HG03558 (cell line): ENCODE measurements around the gene IRF7.
"Not testable (repeated sequence)": the region's sequence is repeated elsewhere in the genome, so short reads cannot be mapped to it uniquely, and the experiment has no call there.

Source experiments
- ATAC-seq: cut with Tn5 transposase; IDR thresholded peaks from one replicate; pipeline ENCODE4 v1.9.1; 2021; ENCODE audit warnings: moderate number of reproducible peaks; ENCODE audit not compliant: unreplicated experiment; ENCODE audit errors: extremely low read depth

The IRF7 gene

DNA sequence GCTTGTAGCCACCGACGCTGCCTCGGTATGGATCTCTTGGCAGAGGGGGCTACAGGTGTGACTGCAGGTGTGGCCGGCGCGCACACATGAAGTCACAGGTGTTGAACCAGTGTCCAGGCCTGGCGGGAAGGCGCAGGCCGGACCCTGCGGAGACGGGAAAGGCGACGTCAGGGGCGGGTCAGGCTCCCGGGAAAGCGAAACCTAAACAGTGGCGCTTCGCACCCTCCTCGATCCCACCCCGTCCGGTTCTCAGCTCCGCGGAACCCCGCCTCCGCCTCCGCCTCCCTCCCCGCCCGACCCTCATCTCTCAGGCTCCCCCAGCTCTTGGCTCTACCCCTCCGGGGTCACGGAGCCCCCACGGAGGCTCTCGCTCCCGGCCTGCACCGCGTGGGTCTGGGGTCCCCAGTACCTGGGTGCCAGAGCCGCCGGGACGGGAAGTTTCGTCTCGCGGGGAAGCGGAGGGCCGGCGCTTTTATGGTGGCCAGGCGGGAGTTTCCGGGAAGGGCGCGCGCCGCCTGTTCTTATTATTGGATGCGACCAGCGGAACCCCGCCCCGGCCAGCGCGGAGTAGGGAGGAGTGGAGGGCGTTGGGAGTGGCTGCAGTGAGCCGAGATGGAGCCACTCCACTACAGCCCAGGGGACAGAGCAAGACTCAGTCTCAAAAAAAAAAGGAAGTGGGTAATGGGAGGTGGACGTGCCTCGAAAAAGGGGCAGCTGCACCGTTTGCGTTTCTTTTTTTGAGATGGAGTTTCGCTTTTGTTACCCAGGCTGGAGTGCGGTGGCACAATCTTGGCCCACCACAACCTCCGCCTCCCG lies at the start of gene IRF7:
Gene IRF7, minus strand, starts transcription at position 447 of the 816 bp plus-strand sequence. CDS start 586 bp downstream, outside the sequence.
- peak; percentile 53 for ATAC-seq

DNA sequence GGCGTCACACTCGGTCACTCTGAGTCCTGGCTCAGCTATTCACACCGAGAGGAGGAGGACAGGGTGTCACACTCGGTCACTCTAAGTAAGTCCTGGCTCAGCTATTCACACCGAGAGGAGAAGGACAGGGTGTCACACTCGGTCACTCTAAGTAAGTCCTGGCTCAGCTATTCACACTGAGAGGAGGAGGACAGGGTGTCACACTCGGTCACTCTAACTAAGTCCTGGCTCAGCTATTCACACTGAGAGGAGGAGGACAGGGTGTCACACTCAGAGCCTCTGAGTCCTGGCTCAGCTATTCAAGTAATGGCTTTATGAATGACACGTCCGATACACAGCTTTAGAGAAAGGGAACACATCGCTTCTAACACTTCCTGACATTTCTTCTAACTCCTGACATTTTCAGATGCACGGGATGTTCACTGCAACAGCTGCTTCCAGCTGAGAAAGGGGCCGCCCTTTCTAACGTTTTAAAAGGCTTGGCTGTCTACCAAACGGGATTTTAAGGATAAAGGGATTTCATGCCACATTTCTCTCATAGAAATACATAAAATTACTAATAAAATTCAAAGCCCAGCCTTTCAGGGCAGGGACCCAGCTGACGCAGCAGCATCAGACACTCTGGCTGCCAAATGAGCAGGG lies 49.4 kb upstream of the IRF7 start:
- ATAC-seq = no peak

- no peak for ATAC-seq
Measured at GRCh38 chr11:662689-663274, 47.0 kb upstream of the IRF7 start.

DNA sequence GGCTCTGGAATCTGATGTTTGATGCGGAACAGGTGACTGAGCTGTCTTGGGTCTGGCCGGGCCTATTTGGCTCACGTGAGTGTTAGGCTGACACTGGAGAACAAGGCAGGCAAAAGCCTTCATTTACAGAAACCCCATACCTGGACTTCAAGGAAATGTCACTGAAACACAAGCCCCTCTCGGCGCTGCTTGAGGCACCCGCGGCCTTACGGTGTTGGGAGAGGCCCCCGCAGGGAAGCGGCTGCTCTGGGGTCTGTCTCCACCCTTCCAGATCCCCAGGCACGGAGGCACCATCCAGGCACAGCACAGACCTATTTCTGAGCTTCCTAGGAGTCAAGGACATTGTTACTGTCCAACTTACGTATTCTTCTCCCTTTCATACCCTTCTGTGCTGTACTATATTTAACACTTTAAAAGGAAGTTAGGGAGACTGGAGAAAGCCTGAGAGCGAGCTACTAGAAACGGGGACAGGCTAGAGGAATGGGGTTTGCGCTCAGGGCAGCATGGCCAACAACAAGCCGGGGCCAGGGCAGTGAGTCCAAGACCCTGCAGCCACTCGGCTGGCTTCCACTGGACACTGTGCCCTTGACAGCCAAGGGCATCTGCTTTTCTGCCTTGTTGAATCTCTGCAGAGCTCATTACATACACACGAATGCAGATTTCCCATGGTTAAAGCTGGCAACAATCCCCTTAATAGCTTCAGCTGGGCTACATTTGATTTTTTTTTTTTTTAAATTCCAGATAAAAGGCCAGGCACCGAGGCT lies 45.1 kb upstream of the IRF7 start:
- ATAC-seq = no peak

DNA sequence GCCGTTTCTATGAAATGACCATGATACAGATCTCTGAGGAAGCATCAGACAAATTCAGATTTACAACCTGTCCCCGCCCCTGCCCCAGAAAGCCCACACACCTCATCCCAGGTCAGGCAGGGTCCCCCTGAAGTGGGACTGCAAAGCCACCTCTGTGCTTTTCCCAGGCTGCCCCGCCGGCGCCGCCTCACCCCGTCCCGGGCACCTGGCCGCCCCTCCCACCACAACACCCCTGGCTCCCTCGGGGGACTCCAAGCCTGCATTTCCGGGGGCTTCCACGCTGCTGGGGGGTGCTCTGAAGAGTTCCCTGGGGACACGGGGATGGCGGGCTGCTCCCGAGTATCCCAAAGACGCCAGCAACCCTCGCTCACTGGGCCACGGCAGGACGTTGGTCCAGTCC lies 44.5 kb upstream of the IRF7 start:
- ATAC-seq = no peak

- no peak for ATAC-seq
Measured at GRCh38 chr11:659532-660085, 43.9 kb upstream of the IRF7 start.

GRCh38 chr11:657691-658126 lies 42.0 kb upstream of the IRF7 start:
- ATAC-seq = no peak

DNA sequence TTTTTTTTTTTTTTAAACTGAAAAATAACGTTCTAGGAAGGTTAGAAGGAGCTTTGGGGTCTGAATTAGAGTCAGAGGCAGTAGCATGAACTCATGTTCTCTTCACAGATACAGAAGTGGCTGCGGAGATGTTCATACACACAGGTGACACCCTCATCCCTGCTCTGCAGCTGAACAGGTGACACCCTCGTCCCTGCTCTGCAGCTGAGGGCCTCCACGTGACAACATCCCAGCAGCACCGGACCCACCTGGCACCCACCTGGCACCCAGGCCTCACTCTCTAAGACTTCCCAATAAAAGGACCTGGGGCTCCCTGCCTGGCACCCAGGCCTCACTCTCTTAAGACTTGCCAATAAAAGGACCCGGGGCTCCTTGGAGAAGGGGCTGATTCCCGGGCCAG lies 41.1 kb upstream of the IRF7 start:
- ATAC-seq = no peak

- no peak for ATAC-seq
Measured at GRCh38 chr11:656426-656825, 40.7 kb upstream of the IRF7 start.

DNA sequence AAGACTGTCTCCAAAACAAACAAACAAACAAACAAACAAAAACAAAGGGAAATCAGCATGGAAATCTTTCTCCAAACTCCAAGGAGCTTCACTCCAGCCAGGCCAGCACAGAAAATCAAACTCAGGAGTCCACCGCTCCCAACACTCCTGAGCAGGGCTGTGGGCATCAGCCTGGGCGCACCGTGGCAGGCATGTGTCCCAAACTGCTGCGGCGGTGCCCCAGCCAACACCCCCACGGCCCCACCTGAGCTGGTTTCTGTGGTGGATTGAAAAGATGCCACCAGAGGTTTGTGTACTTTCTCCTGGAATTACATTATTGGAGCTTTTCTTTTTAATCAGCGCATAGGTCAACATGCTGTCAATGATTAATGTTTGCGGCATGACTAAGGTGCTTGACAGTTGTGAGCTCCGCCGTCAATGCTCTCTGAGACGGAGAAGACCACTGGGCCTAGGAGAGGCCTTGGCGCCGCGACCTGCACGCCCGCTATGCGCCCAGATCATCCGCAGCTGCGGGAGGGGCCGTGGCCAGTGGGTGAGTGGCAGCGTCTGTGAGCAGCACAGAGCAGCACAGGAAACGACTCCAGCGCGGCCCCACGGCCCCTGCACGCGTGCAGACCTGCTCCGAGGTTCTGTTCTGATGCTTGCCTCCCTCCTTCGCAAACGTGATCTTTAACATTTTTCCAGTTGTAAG lies 39.4 kb upstream of the IRF7 start:
- ATAC-seq = no peak

- not testable (repeated sequence) for ATAC-seq
Measured at GRCh38 chr11:654444-654843, 38.7 kb upstream of the IRF7 start.

DNA sequence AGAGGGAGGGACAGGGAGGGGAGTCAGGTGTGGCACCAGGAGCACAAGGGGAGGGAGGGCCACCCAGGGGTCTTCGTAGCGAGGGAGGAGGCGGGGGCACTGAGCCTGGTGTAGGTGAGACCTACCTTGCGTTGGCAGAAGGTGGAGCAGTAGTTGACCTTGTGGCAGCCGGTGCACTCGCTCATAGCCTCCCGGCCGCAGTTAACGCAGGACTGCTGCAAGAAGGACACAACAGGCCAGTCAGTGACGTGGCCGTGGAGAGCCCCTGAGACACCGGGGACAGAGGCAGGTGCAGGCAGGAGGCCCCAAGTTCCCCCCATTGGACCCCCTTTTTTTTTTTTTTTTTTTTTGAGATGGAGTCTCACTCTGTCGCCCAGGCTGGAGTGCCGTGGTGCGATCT lies 38.1 kb upstream of the IRF7 start:
- ATAC-seq = no peak

- ATAC-seq = not testable (repeated sequence)
Measured at GRCh38 chr11:653136-653535, 37.4 kb upstream of the IRF7 start.

DNA sequence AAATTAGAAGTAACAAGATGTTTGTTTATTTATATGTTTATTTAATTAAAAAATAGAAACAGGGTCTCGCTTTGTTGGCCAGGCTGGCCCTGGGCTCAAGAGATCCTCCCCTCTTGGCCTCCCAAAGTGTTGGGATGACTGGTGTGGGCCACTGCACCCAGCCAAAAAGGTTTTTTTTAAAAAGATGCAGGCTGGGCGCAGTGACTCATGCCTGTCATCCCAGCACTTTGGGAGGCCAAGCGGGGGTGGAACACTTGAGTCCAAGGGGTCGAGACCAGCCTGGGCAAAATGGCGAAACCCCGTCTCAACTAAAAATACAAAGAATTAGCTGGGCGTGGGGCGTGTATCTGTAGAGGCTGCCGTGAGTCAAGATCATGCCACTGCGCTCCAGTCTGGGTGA lies 34.7 kb upstream of the IRF7 start:
- no peak for ATAC-seq

DNA sequence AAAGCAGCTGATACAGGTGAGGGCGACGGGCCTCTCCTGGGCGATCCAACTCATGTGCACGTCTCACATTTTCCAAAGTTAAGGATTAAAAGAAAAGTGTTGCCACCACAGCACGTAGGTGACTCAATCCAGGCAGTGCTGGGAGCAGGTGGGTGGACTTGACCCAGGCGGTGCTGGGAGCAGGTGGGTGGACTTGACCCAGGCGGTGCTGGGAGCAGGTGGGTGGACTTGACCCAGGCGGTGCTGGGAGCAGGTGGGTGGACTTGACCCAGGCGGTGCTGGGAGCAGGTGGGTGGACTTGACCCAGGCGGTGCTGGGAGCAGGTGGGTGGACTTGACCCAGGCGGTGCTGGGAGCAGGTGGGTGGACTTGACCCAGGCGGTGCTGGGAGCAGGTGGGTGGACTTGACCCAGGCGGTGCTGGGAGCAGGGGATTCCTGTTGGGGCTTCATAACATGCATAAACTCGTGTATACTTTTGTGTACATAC lies 32.0 kb upstream of the IRF7 start:
- not testable (repeated sequence) for ATAC-seq

DNA sequence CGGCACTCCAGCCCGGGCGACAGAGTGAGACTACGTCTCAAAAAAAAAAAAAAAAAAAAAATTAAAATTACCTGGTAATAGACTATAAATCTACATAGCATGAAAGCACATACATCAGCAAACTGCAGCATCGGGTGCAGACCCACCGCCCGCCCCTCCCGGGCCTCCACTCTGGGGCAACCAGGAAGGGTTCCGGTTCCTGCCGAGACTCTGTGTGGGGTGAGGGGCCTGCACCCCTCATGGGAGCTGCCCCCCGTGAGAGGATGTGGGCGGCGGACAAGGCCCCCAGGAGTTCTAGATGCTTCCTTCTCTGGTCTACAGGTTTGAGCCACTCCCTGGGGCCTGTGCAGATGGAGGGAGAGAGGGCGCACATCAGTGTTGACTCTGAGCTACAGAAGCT lies 30.5 kb upstream of the IRF7 start:
- ATAC-seq = no peak

GRCh38 chr11:645536-645935 lies 29.8 kb upstream of the IRF7 start:
- no peak for ATAC-seq

DNA sequence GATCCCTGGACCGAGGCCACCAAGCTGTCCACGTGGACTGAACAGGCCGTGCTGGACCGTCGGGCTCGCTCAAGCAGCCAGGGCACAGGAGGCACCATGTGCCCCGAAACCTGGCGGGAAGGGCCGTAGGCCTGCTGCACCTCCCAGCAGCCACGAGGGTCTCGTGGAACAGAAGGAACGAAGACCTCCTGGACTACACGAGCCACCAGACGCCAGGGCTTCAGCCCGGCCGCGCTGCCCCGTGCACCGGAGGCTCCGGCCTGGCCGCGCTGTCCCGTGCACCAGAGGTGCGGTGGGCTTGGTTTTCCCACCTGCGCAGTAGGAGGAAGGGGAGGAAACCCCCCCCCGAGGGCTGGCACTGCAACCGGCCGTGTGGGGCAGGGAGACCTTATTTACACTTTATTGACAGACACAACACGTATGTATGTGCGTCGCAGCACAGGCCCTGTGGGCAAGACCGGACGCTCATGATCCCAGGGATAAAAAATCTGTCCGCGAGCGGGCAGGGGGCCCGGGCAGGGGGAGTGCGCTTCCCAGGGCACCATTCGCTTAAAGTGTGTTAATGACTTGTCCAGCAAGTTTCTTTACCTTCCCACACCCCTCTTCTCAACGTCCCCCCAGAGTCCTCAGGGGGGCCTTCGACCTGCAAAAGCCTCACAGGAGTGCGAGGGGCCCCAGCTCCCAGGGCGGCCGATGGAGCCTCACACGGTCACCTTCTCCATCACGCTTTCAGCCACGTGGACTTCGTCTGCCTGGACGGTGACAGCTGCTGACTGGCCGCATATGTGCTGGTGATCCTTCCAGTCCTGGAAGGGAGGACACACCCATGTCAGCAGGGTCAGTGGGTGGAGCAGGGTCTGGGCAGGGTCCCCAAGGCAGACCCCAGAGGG lies 28.3 kb upstream of the IRF7 start:
- ATAC-seq = no peak

DNA sequence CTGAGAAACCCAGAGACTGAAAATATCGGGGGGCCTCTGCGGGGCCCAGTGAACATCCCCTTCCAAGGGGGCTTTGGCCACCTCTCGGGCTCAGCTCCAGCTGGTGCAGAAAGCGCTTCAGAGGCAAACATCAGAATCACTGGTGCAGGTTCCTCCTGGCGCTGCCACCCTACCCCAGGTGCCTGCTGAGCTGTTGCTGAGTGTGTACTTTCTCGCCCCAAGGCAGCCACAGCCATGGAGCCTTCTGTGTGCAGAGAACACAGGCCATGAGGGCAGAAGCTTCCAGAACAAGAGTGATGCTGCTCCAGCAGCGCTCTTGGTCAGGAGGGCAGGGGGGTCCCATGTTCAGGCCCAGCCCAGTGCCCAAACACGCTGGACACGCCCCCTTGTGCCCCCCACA lies 27.6 kb upstream of the IRF7 start:
- ATAC-seq = no peak
